NCI-H510A treated with DMSO at 0.1 percent for 48 hours (cell line): ENCODE results near the gene KIF26A.
A peak's percentile ranks its signal among the peaks of the same experiment; 100 is the strongest.

Experiments used
- DNase-seq: peaks from one replicate; lab custom pipeline; 2025; lab: John Stamatoyannopoulos, UW

The KIF26A gene

GRCh38 chr14:104177411-104177810 lies 39.0 kb downstream of the KIF26A start:
- no peak for DNase-seq

- DNase-seq, result no peak
Measured at GRCh38 chr14:104178279-104178678, 39.9 kb downstream of the KIF26A start.

GRCh38 chr14:104179126-104179525 lies 40.7 kb downstream of the KIF26A start:
- no peak for DNase-seq

GRCh38 chr14:104179564-104180129 lies 41.3 kb downstream of the KIF26A start:
- DNase-seq, result no peak

- DNase-seq, result no peak
Measured at GRCh38 chr14:104180561-104181165, 42.3 kb downstream of the KIF26A start.

- DNase-seq, result no peak
Measured at GRCh38 chr14:104181761-104182530, 43.6 kb downstream of the KIF26A start.

- DNase-seq, result no peak
Measured at GRCh38 chr14:104182857-104183425, 44.6 kb downstream of the KIF26A start.

- DNase-seq, result no peak
Measured at GRCh38 chr14:104183796-104184195, 45.4 kb downstream of the KIF26A start.

- no peak for DNase-seq
Measured at GRCh38 chr14:104184506-104184905, 46.1 kb downstream of the KIF26A start.

- peak; percentile 24 for DNase-seq
Measured at GRCh38 chr14:104184911-104185499, 46.6 kb downstream of the KIF26A start.

- DNase-seq, result no peak
Measured at GRCh38 chr14:104185916-104186495, 47.6 kb downstream of the KIF26A start.

- DNase-seq, result no peak
Measured at GRCh38 chr14:104186575-104186974, 48.2 kb downstream of the KIF26A start.

- no peak for DNase-seq
Measured at GRCh38 chr14:104187121-104187889, 48.9 kb downstream of the KIF26A start.

- no peak for DNase-seq
Measured at GRCh38 chr14:104187931-104188726, 49.7 kb downstream of the KIF26A start.

GRCh38 chr14:104188727-104189400 lies 50.5 kb downstream of the KIF26A start:
- DNase-seq, result no peak

GRCh38 chr14:104189629-104190335 lies 51.4 kb downstream of the KIF26A start:
- DNase-seq, result no peak

GRCh38 chr14:104190396-104191000 lies 52.1 kb downstream of the KIF26A start:
- no peak for DNase-seq

GRCh38 chr14:104191409-104191997 lies 53.1 kb downstream of the KIF26A start:
- DNase-seq, result no peak
